HG03521 (cell line): ENCODE measurements around the gene TTC33.
"Not testable (repeated sequence)": the region's sequence is repeated elsewhere in the genome, so short reads cannot be mapped to it uniquely, and the experiment has no call there.

Source experiments
- ATAC-seq: cut with Tn5 transposase; IDR thresholded peaks from one replicate; pipeline ENCODE4 v1.9.1; 2021; ENCODE audit warnings: mild to moderate bottlenecking, moderate library complexity; ENCODE audit not compliant: unreplicated experiment

The TTC33 gene

GRCh38 chr5:40720069-40720468 lies 35.7 kb downstream of the TTC33 start:
- ATAC-seq, result no peak

DNA sequence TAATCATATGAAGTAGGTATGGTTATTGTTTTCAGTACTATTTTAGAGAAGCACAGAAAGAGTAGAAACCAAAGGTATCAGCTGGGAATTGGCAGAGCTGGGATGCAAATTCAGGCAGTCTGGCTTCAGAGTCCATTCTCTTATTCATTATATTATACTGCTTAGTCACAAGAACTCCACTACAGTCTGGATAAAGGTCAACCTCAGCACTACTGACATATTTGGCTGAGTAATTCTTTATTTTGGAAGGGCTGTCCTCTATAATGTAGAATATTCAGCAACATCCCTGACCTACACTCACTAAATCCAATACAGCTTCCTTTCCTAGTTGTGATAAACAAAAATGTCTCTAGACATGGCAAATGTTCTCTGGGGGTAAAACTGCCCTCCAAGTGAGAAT lies 38.5 kb downstream of the TTC33 start:
- ATAC-seq, result no peak

DNA sequence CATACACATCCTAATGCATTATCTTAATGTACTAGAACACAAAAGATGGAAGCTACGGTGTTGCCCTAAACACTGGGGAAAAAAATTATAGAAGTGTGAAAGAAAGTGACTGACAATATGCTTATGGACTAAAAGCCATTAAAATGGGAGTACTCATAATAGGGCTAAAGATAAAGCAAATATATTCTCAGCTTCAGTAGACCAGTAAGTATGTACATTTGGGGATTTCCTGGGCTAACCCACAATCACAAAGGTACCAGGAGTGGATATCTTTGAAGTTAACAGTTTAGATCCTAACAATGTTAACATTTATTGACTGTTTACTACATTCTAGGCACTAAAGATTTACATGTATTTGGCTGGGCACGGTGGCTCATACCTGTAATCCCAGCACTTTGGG lies 39.2 kb downstream of the TTC33 start:
- no peak for ATAC-seq

GRCh38 chr5:40716000-40716399 lies 39.8 kb downstream of the TTC33 start:
- ATAC-seq, result no peak

DNA sequence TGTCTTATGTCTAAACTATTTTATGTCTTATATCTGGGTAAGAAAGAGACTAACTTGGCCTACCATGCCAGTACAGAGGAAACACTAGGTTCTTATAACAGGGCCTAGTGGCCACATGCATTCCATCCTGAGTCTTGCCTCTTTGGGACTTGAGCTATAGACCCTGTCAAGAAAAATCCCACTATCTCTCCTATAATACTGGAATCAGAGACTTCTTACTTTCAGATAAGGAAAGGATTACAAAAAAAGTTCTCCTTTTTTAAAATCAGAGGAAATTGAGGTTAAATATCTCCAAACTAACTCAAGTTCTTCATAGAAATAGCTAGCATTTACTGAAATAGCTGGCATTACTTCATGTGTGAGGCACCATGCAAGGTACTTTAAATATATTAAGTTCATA lies 41.8 kb downstream of the TTC33 start:
- ATAC-seq, result no peak

DNA sequence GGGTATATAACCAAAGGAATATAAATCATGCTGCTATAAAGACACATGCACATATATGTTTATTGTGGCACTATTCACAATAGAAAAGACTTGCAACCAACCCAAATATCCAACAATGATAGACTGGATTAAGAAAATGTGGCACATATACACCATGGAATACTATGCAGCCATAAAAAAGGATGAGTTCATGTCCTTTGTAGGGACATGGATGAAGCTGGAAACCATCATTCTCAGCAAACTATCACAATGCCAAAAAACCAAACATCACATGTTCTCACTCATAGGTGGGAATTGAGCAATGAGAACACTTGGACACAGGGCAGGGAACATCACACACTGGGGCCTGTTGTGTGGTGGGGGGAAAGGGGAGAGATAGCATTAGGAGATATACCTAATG lies 45.2 kb downstream of the TTC33 start:
- not testable (repeated sequence) for ATAC-seq

DNA sequence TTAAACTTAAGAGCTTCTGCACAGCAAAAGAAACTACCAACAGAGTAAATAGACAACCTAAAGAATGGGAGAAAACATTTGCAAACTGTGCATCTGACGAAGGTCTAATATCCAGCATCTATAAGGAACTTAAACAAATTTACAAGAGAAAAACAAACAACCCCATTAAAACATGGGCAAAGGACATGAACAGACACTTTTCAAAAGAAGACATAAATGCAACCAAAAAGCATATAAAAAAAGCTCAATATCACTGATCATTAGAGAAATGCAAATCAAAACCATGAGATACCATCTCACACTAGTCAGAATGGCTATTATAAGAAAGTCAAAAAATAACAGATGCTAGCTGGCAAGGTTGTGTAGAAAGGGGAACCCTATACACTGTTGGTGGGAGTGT lies 50.3 kb downstream of the TTC33 start:
- ATAC-seq, result not testable (repeated sequence)

DNA sequence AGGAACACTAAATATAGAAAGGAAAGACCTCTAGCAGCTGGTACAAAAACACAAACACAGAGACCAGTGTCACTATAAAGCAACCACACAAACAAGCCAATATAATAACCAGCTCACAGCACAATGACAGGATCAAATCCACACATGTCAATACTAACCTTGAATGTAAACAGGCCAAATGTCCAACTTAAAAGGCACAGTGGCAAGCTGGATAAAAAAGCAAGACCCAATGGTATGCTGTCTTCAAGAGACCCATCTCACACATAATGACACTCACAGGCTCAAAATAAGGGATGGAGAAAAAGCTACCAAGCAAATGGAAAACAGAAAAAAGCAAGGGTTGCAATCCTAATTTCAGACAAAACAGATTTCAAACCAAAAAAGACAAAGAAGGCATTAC lies 53.7 kb downstream of the TTC33 start:
- not testable (repeated sequence) for ATAC-seq

GRCh38 chr5:40700116-40700782 lies 55.5 kb downstream of the TTC33 start:
- no peak for ATAC-seq

DNA sequence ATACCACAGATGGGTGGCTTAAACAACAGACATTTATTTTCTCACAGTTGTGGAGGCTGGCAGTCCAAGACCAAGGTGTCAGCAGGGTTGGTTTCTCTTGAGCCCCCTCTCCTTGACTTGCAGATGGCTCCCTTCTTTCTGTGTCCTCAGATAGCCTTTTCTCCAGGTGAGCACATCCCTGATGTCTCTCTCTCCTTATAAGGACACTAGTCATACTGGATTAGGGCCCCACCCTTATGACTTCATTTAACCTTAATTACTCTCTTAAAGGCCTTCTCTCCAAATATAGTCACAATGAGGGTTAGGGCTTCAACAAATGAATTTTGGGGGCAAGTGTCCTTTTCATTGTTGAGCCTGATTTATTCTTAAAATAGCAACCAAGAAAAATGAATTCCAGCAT lies 61.3 kb downstream of the TTC33 start:
- no peak for ATAC-seq

DNA sequence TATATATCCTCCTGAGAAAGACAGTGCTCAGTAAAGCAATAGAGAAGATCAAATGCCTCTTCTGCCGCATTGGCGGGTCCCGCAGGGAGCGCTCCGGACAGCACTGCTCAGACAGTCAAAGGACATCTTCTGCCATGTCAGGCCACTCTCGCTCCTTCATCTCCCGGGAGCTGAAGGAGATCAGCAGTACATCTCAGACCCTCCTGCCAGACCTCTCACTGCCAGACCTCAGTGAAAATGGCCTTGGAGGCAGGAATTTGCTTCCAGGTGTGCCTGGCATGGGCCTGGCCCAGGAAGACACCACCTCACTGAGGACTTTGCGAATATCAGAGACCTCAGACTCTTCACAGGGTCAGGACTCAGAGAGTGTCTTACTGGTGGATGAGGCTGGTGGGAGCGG lies 63.9 kb downstream of the TTC33 start:
- no peak for ATAC-seq

DNA sequence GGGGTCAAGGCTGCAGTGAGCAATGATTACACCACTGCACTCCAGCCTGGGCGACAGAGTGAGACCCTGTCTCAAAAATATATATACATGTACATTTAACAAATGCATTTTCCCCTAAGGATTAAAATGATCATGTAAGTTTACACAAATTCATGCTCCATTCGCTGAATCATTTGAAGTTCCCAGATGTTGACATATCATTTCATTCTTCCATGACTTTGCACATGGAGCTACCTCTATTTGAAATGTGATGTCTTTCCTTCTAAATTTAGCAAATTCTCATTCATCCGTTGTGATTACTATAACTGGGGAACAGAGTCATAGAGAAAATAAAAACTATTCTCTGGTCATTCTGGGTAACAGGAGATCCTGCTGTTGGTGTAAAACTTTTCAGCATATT lies 65.5 kb downstream of the TTC33 start:
- no peak for ATAC-seq

GRCh38 chr5:40689438-40689837 lies 66.3 kb downstream of the TTC33 start:
- ATAC-seq, result peak; percentile 33

- no peak for ATAC-seq
These were observed 66.8 kb downstream of the TTC33 start for GRCh38 chr5:40688996-40689395.

DNA sequence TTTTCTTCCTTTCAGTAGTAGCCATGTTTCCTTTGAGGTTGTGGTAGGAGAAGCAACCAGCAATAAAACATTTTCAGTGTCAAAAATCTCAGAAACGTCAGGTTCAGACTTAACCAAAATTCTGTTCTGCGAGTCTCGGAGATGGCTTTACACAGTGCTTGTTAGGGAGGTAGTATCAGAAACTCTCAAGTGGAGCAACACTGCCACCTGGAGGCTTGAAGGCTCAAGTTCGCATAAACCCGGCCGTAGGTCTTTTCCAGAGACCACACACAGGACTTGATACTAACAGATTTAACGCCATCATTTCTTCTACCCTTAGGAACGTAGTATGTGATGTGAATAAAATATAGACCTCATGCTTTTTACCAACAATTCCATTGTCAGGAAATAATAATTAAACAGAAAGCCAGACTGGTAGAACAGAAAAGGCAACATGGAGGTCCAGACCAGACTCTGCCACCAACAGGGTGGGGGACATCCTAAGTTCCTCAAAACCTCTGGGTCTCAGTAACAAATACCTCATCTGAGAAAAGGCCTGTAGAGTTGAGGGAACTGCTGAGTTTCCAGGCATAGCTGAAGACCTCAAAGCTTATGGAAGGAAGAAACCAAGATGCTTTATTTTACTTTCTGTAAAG lies 67.5 kb downstream of the TTC33 start:
- peak; percentile 89 for ATAC-seq

DNA sequence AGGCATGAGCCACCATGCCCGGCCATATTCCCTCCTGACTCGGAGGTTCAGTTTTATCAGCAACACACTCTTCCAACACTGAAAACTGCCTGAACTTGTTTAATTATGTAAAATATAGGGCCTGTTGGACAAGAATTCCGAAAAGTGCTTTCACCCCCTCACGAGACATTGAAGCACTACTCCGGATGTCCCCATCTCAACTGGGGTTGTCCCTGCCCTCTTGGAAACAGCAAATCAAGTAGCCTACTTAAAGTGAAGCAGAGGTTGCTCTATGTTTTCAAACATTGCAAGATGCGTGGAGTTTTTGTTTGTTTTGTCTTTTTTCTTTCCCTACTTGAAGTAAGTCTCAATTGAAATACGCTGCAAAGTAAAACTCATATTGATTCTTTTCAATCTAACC lies 68.4 kb downstream of the TTC33 start:
- ATAC-seq, result no peak

GRCh38 chr5:40685976-40686486 lies 69.7 kb downstream of the TTC33 start:
- no peak for ATAC-seq

DNA sequence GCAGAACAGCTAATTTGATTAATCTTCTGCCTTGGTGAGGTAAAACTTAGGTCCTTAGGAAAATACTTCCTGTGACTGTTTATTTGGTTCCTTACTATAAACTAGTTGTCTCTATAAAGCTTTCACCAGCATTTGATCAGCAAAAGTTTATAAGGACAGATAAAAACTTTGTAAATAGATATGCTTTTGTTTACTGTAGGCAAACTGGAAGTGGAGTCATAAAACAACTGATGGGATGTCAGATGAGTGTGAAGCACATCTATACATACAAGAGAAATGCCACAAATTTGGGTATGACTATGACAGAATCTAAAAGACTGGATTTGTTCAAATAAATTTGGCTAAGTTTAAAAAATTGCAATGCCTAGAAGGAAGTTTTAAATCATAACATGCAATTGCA lies 70.6 kb downstream of the TTC33 start:
- no peak for ATAC-seq

DNA sequence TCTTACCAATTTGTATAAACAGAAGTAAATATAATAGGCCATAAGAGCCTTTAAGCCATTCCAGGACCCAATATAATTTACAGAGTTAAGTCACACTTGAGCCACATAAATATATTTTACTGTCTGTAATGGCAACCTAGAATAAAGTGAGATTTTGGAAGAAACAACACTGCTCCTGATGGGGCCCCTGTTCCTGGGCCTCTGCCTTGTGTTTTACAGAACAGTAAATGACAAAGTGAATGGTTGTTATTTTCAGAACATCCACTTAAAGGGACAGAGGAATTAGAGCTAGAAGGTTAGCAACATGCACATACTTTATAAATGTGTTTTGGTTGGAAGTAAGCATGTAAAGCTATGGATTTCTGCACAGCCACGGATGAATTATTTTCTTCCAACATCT lies 72.5 kb downstream of the TTC33 start:
- no peak for ATAC-seq

GRCh38 chr5:40682154-40683017 lies 73.4 kb downstream of the TTC33 start:
- ATAC-seq, result no peak

- no peak for ATAC-seq
These were observed 74.2 kb downstream of the TTC33 start for GRCh38 chr5:40681363-40682153.
